SK-N-SH (cell line): Measurements from ENCODE around the gene CAVIN1. TPM values are rescaled to one million over a fixed set of nuclear protein-coding genes. Genes with fewer than 3 reads are reported as not detected.
A peak's percentile ranks its signal among the peaks of the same experiment; 100 is the strongest.

Experiments
- CTCF ChIA-PET: fragments of 300-600, 350-600 bp; formaldehyde crosslinking; extraction: SDS; loops from one replicate; lab custom pipeline; 2021; lab: Yijun Ruan, JAX
- POLR2A ChIA-PET: fragments of 350-600 bp; sonication (Branson Sonifier 250); formaldehyde crosslinking; extraction: SDS; loops from one replicate; lab custom pipeline; 2020; ENCODE audit warnings: antibody characterized with exemption, inconsistent platforms; lab: Yijun Ruan, JAX
- DNase-seq: peaks from one replicate; pipeline ENCODE4 v3.0.0; 2012
- H2AFZ ChIP-seq: fragments of 200-600 bp; sonication (generic); 2 replicates; pipeline ENCODE4 v1.8.1; 2016; ENCODE audit warnings: antibody characterized with exemption, mild to moderate bottlenecking, low read depth
- H3F3A ChIP-seq: fragments of 200-600 bp; sonication (generic); replicated peaks from 2 replicates; pipeline ENCODE3; 2016; ENCODE audit warnings: antibody characterized with exemption, mild to moderate bottlenecking; ENCODE audit not compliant: insufficient read depth
- H3K27ac ChIP-seq, 2 experiments: fragments of 200-500 bp in 1 of 2; fragments of 200-600 bp in 1 of 2; sonication (Bioruptor generic) in 1 of 2; sonication (generic), shearing (Covaris generic) in 1 of 2; 2 replicates each; pipeline versions ENCODE4 v1.5.1 to v1.6.1; 2014 to 2016; ENCODE audit warnings: low read depth in 2 of 2, inconsistent platforms in 1 of 2, low read length in 1 of 2, mild to moderate bottlenecking in 1 of 2, mixed read lengths in 1 of 2
- H3K27me3 ChIP-seq: fragments of 200-600 bp; sonication (generic), shearing (Covaris generic); 2 replicates; pipeline ENCODE4 v1.6.1; 2016; ENCODE audit warnings: mixed run types; ENCODE audit not compliant: insufficient read depth
- H3K36me3 ChIP-seq, 2 experiments: fragments of 200-500 bp in 1 of 2; fragments of 200-600 bp in 1 of 2; sonication (Bioruptor generic) in 1 of 2; sonication (generic) in 1 of 2; replicated peaks in 1 of 2; 2 replicates each; pipeline versions ENCODE3 to v1.5.1; 2014 to 2016; ENCODE audit warnings: low read length in 1 of 2, mild to moderate bottlenecking in 1 of 2; ENCODE audit not compliant: insufficient read depth in 2 of 2, control insufficient read depth in 1 of 2
- H3K4me1 ChIP-seq, 2 experiments: fragments of 200-500 bp in 1 of 2; fragments of 200-600 bp in 1 of 2; sonication (Bioruptor generic) in 1 of 2; sonication (generic), shearing (Covaris generic) in 1 of 2; 2 replicates each; pipeline versions ENCODE4 v1.5.1 to v1.6.1; 2014 to 2016; ENCODE audit warnings: low read depth in 1 of 2, low read length in 1 of 2, mixed run types in 1 of 2; ENCODE audit not compliant: insufficient read depth in 2 of 2, control insufficient read depth in 1 of 2
- H3K4me2 ChIP-seq: fragments of 200-600 bp; sonication (generic), shearing (Covaris generic); 2 replicates; pipeline ENCODE4 v1.6.1; 2017; ENCODE audit warnings: mixed run types
- H3K4me3 ChIP-seq, 2 experiments: fragments of 200-500 bp in 1 of 2; fragments of 200-600 bp in 1 of 2; sonication (Bioruptor generic) in 1 of 2; sonication (generic), shearing (Covaris generic) in 1 of 2; 2 replicates each; pipeline versions ENCODE4 v1.5.1 to v1.8.1; 2014 to 2016; ENCODE audit warnings: low read depth in 2 of 2, inconsistent platforms in 1 of 2, low read length in 1 of 2, mild to moderate bottlenecking in 1 of 2, mixed read lengths in 1 of 2, moderate library complexity in 1 of 2
- H3K79me2 ChIP-seq: fragments of 200-600 bp; sonication (generic); 2 replicates; pipeline ENCODE4 v1.8.1; 2017; ENCODE audit warnings: mild to moderate bottlenecking; ENCODE audit not compliant: insufficient read depth
- H3K9ac ChIP-seq: fragments of 200-600 bp; sonication (generic); 2 replicates; pipeline ENCODE4 v1.6.1; 2017; ENCODE audit warnings: mixed run types
- H3K9me2 ChIP-seq: fragments of 200-600 bp; sonication (generic); 2 replicates; pipeline ENCODE4 v1.6.1; 2017; ENCODE audit warnings: mixed run types
- H3K9me3 ChIP-seq: fragments of 200-600 bp; sonication (generic); 2 replicates; pipeline ENCODE4 v1.6.1; 2017; ENCODE audit warnings: mixed run types, mild to moderate bottlenecking, moderate library complexity
- H4K20me1 ChIP-seq: fragments of 200-600 bp; sonication (generic); 2 replicates; pipeline ENCODE4 v1.6.1; 2017; ENCODE audit warnings: mild to moderate bottlenecking, mixed run types; ENCODE audit not compliant: insufficient read depth
- CHD2 ChIP-seq: fragments of 150-350 bp; IDR thresholded peaks from 2 replicates; pipeline ENCODE4 v1.6.1; 2018; ENCODE audit warnings: low read length; ENCODE audit not compliant: partially characterized antibody
- ELF1 ChIP-seq: IDR thresholded peaks from 2 replicates; pipeline ENCODE4 v1.4.0; 2012
- FOSL2 ChIP-seq: IDR thresholded peaks from 2 replicates; pipeline ENCODE4 v1.4.0; 2012; ENCODE audit warnings: low read depth, mild to moderate bottlenecking, moderate library complexity, borderline replicate concordance
- GATA2 ChIP-seq: sonication (generic); formaldehyde crosslinking; IDR thresholded peaks from 2 replicates; pipeline ENCODE4 v1.5.0; 2020; ENCODE audit warnings: mild to moderate bottlenecking, missing genetic modification reagents
- MEF2A ChIP-seq: IDR thresholded peaks from 2 replicates; pipeline ENCODE4 v1.4.0; 2012; ENCODE audit warnings: low read depth, borderline replicate concordance
- MXI1 ChIP-seq: IDR thresholded peaks from 2 replicates; pipeline ENCODE4 v1.6.1; 2012; ENCODE audit warnings: mild to moderate bottlenecking, low read depth, low read length, improper control_type of control experiment
- NRF1 ChIP-seq: IDR thresholded peaks from 2 replicates; pipeline ENCODE4 v1.6.1; 2012; ENCODE audit warnings: low read depth, mild to moderate bottlenecking, low read length
- RAD21 ChIP-seq: IDR thresholded peaks from 2 replicates; pipeline ENCODE4 v1.6.1; 2012; ENCODE audit warnings: mild to moderate bottlenecking, low read length
- RCOR1 ChIP-seq: fragments of 150-350 bp; IDR thresholded peaks from 2 replicates; pipeline ENCODE4 v1.6.1; 2017; ENCODE audit warnings: antibody characterized with exemption, low read length
- RFX5 ChIP-seq: IDR thresholded peaks from 2 replicates; pipeline ENCODE4 v1.6.1; 2012; ENCODE audit warnings: mild to moderate bottlenecking, improper control_type of control experiment, low read length
- SIN3A ChIP-seq: IDR thresholded peaks from 2 replicates; pipeline ENCODE4 v1.6.1; 2012; ENCODE audit warnings: low read depth, mild to moderate bottlenecking, low read length, moderate library complexity, borderline replicate concordance
- TEAD4 ChIP-seq: IDR thresholded peaks from 2 replicates; pipeline ENCODE4 v1.4.0; 2012; ENCODE audit warnings: mild to moderate bottlenecking, borderline replicate concordance; ENCODE audit not compliant: insufficient read depth
- YY1 ChIP-seq: IDR thresholded peaks from 2 replicates; pipeline ENCODE4 v1.4.0; 2012; ENCODE audit warnings: low read depth, mild to moderate bottlenecking
- WGBS: methylation state at CpG from one replicate; pipeline ENCODE4 v1.1.6; 2017; ENCODE audit warnings: low lambda C conversion rate; 5-methylcytosine and 5-hydroxymethylcytosine counted together
- polyA plus RNA-seq, 3 experiments: library from polyadenylated mRNA; depleted of rRNA; stranded (reverse); fragments of >200 nt; gene quantifications; 2 replicates each; pipeline ENCODE4 v1.2.3, GENCODE V29; 2012
- TF ChIP-seq, protein P1 (sequence below): fragments of 200-600 bp; sonication (generic); IDR thresholded peaks from 2 replicates; pipeline ENCODE4 v1.6.1; 2017; ENCODE audit warnings: antibody characterized with exemption, mild to moderate bottlenecking, moderate library complexity
- TF ChIP-seq, protein P2 (sequence below): IDR thresholded peaks from 2 replicates; pipeline ENCODE4 v1.4.0; 2012; ENCODE audit warnings: low read depth, borderline replicate concordance
- TF ChIP-seq, protein P3 (sequence below): IDR thresholded peaks from 2 replicates; pipeline ENCODE4 v1.4.0; 2012; ENCODE audit warnings: low read depth, borderline replicate concordance

Gene CAVIN1
- polyA plus RNA-seq, 1 of the 3 experiments (the other 2 are of a cell fraction), result 290 TPM

DNA sequence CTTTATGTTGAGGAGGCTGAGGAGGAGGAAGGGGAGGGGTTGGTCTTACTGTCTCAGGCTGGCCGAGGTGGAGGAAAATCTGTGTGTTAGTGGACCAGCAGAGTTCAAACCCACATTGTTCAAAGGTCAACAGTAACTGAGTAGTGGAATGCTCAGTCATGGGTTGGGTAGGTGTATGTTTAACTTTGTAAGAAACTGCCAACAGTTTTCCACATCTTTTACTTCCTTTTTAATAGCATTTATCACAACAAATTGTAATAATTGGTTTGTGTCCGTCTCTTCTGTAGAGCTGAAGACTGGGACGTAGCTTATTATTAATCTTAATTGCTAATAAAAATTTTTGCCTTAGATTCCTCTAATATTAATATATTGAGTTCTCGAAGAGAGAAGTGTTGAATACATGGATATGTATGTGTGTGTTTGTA lies 40.9 kb upstream of the CAVIN1 start:
- Histone ChIP-seq H3K9me3 (no peaks in the 10 kb centered on the region), H3K9me2 (no peaks in the 10 kb centered on the region), H4K20me1 (peaks cover 5% of the 10 kb centered on the region; the same call in 1 of the 2 replicates), H3K27ac (no peak overlapping the region), H3K36me3 (peaks cover 10 to 27% of the 10 kb centered on the region in 2 experiments), H3K4me3 (no peak overlapping the region), H3K9ac (no peak overlapping the region), H3K27me3 (no peaks in the 10 kb centered on the region), H2AFZ (no peak overlapping the region), H3K79me2 (peaks cover 22% of the 10 kb centered on the region; the same call in 1 of the 2 replicates), H3K4me1 (peaks cover 0 to 6% of the 10 kb centered on the region in 2 experiments; a peak in 2 of 4 replicates), H3K4me2 (no peak overlapping the region), H3F3A (peaks cover 17% of the 10 kb centered on the region)
- no peak for DNase-seq
- no peak for TF ChIP-seq RAD21
- TF ChIP-seq, protein P1, sequence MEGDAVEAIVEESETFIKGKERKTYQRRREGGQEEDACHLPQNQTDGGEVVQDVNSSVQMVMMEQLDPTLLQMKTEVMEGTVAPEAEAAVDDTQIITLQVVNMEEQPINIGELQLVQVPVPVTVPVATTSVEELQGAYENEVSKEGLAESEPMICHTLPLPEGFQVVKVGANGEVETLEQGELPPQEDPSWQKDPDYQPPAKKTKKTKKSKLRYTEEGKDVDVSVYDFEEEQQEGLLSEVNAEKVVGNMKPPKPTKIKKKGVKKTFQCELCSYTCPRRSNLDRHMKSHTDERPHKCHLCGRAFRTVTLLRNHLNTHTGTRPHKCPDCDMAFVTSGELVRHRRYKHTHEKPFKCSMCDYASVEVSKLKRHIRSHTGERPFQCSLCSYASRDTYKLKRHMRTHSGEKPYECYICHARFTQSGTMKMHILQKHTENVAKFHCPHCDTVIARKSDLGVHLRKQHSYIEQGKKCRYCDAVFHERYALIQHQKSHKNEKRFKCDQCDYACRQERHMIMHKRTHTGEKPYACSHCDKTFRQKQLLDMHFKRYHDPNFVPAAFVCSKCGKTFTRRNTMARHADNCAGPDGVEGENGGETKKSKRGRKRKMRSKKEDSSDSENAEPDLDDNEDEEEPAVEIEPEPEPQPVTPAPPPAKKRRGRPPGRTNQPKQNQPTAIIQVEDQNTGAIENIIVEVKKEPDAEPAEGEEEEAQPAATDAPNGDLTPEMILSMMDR, result no peak
- TF ChIP-seq MXI1, result no peak
- CTCF ChIA-PET, result interaction anchor here (1.0 to 1.4 kb wide), 3 partner anchors 16 to 242 kb away, joined by 3 to 4 read pairs (median 4); no protein-coding TSS in a partner anchor
- WGBS, result 80% methylated on average over 4 of the region's 4 CpGs
- POLR2A ChIA-PET, result no interaction called here

DNA sequence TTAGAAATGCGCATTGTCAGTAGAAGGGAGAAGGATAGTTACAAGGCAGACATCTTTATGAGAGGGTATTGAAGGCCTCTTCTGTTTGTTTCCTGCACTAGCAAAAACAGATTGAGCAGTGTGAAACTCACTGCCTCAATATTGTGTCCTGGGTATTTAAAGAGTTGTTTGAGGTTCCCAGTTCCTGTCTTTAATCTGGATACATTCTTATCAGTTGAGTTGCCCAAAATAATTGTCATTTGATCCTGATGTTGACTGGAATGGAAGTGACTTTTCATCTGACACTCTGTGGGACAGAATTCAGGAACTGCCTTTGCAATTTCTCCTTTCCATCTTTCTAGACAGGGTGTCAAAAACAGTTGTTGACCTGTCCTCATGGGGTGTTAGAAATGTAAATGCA lies 37.3 kb upstream of the CAVIN1 start:
- POLR2A ChIA-PET, result no interaction called here
- no peak overlapping the region for H3K9ac ChIP-seq

More for the DNA sequence above, 37.3 kb upstream of the CAVIN1 start:
- WGBS, result 94% methylated on average over 1 of the region's 1 CpG
- H3K79me2 ChIP-seq, result peaks cover 25% of the 10 kb centered on the region; the same call in 1 of the 2 replicates
- peaks cover 6 to 8% of the 10 kb centered on the region in 2 experiments; a peak in 3 of 4 replicates for H3K4me1 ChIP-seq
- H2AFZ ChIP-seq, result no peak overlapping the region
- peaks cover 5% of the 10 kb centered on the region; the same call in 1 of the 2 replicates for H4K20me1 ChIP-seq
- TF ChIP-seq MEF2A, result no peak
- TF ChIP-seq, protein P2, sequence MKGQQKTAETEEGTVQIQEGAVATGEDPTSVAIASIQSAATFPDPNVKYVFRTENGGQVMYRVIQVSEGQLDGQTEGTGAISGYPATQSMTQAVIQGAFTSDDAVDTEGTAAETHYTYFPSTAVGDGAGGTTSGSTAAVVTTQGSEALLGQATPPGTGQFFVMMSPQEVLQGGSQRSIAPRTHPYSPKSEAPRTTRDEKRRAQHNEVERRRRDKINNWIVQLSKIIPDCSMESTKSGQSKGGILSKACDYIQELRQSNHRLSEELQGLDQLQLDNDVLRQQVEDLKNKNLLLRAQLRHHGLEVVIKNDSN, result no peak
- no peak for TF ChIP-seq ELF1
- no peak for TF ChIP-seq RFX5
- TF ChIP-seq, protein P3, sequence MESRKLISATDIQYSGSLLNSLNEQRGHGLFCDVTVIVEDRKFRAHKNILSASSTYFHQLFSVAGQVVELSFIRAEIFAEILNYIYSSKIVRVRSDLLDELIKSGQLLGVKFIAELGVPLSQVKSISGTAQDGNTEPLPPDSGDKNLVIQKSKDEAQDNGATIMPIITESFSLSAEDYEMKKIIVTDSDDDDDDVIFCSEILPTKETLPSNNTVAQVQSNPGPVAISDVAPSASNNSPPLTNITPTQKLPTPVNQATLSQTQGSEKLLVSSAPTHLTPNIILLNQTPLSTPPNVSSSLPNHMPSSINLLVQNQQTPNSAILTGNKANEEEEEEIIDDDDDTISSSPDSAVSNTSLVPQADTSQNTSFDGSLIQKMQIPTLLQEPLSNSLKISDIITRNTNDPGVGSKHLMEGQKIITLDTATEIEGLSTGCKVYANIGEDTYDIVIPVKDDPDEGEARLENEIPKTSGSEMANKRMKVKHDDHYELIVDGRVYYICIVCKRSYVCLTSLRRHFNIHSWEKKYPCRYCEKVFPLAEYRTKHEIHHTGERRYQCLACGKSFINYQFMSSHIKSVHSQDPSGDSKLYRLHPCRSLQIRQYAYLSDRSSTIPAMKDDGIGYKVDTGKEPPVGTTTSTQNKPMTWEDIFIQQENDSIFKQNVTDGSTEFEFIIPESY, result no peak
- no peak for TF ChIP-seq TEAD4
- no peak for TF ChIP-seq RCOR1
- TF ChIP-seq FOSL2, result no peak
- TF ChIP-seq GATA2 (CRISPR knock-in tag), result no peak
- TF ChIP-seq NRF1, result no peak
- no peak for TF ChIP-seq MXI1
- TF ChIP-seq SIN3A, result no peak
- TF ChIP-seq CHD2, result no peak
- TF ChIP-seq YY1, result no peak
- H3K4me2 ChIP-seq, result peak overlapping the region; percentile 91
- CTCF ChIA-PET, result interaction anchor here (0.6 to 1.4 kb wide), 11 partner anchors 9 to 346 kb away, joined by 3 to 6 read pairs (median 4); no protein-coding TSS in a partner anchor
- no peak for DNase-seq
- no peaks in the 10 kb centered on the region for H3K9me3 ChIP-seq
- H3K4me3 ChIP-seq, result peak overlapping the region; percentile 72 to 75; a peak in 3 of 4 replicates
- H3K9me2 ChIP-seq, result no peaks in the 10 kb centered on the region
- H3F3A ChIP-seq, result peaks cover 32% of the 10 kb centered on the region
- peak overlapping the region; percentile 31 to 70; a peak in 3 of 4 replicates for H3K27ac ChIP-seq
- peaks cover 5 to 12% of the 10 kb centered on the region in 2 experiments for H3K36me3 ChIP-seq
- H3K27me3 ChIP-seq, result no peaks in the 10 kb centered on the region
